Measurements from ENCODE around the gene ARFGAP1. TPM values are rescaled to one million over a fixed set of nuclear protein-coding genes. Genes with fewer than 3 reads are reported as not detected.

Gene ARFGAP1
- polyA plus RNA-seq, 2 of the 4 experiments (the other 2 are of a cell fraction), result 41.0 to 106 TPM

GRCh38 chr20:63228806-63229205 lies 43.8 kb upstream of the ARFGAP1 start:
- Histone ChIP-seq H3K4me3 (no peak overlapping the region), H3K27ac (peak overlapping the region; percentile 96 to 99), H3K9me3 (no peaks in the 10 kb centered on the region), H3K4me1 (peaks cover 90% of the 10 kb centered on the region), H3K4me2 (no peak overlapping the region)
- DNase-seq (ENCODE audit: low read depth in 1 of 2, low spot score in 1 of 2), result no peak
- no peak for TF ChIP-seq CHD4 (IDR thresholded peaks at IDR 0.05; ENCODE audit: borderline replicate concordance)
- no peak for TF ChIP-seq ELK1 (IDR thresholded peaks at IDR 0.05; ENCODE audit: low read depth, low read length)
- no peak for TF ChIP-seq POLR2AphosphoS2 (conservative IDR thresholded peaks at IDR 0.05; ENCODE audit: low read length)
- TF ChIP-seq RNF2 (IDR thresholded peaks at IDR 0.05; ENCODE audit: borderline replicate concordance, low read depth), result no peak
- TF ChIP-seq EHF (CRISPR knock-in tag; IDR thresholded peaks at IDR 0.05), result no peak
- ChIA-PET CTCF (interaction anchor here (0.9 to 8.9 kb wide), 4 partner anchors 11 to 54 kb away, joined by 3 to 401 read pairs (median 37); partner anchors contain the start of genes ARFGAP1, COL20A1 and YTHDF1), POLR2A (no interaction called here)
- 86% methylated on average over 13 of the region's 13 CpGs for WGBS (ENCODE audit: missing lambda C conversion rate)
- FAIRE-seq, result no peak
- no peak for ATAC-seq

GRCh38 chr20:63230800-63231268 lies 41.8 kb upstream of the ARFGAP1 start:
- FAIRE-seq, result no peak
- CTCF ChIA-PET, result interaction anchor here (0.7 to 8.9 kb wide), 7 partner anchors 7 to 60 kb away, joined by 3 to 178 read pairs (median 5); partner anchors contain the start of gene YTHDF1

More at GRCh38 chr20:63230800-63231268, 41.8 kb upstream of the ARFGAP1 start:
- TF ChIP-seq CTCF (IDR thresholded peaks at IDR 0.05), result no peak
- TF ChIP-seq CHD2 (IDR thresholded peaks at IDR 0.05; ENCODE audit: low read length, partially characterized antibody), result no peak
- TF ChIP-seq REST (IDR thresholded peaks at IDR 0.05), result no peak
- no peak for TF ChIP-seq BCL3 (IDR thresholded peaks at IDR 0.05)
- no peak for TF ChIP-seq RAD21 (conservative IDR thresholded peaks at IDR 0.05 in 1 of 2, IDR thresholded peaks at IDR 0.05 in 1 of 2)
- TF ChIP-seq KDM5A (IDR thresholded peaks at IDR 0.05), result no peak
- no peak for TF ChIP-seq E2F6 (IDR thresholded peaks at IDR 0.05; ENCODE audit: borderline replicate concordance, low read depth)
- TF ChIP-seq NPAS2 (CRISPR knock-in tag; IDR thresholded peaks at IDR 0.05; ENCODE audit: borderline replicate concordance), result no peak
- no peak for TF ChIP-seq HOXB5 (CRISPR knock-in tag; IDR thresholded peaks at IDR 0.05)
- TF ChIP-seq RARB (CRISPR knock-in tag; IDR thresholded peaks at IDR 0.05), result no peak
- no peak for TF ChIP-seq EHF (CRISPR knock-in tag; IDR thresholded peaks at IDR 0.05)
- no peak for TF ChIP-seq MAFK (IDR thresholded peaks at IDR 0.05; ENCODE audit: partially characterized antibody)
- no peak for TF ChIP-seq TFCP2L1 (CRISPR knock-in tag; IDR thresholded peaks at IDR 0.05)
- TF ChIP-seq ZFP36 (IDR thresholded peaks at IDR 0.05; ENCODE audit: borderline replicate concordance, partially characterized antibody), result no peak
- no peak for TF ChIP-seq CEBPB (IDR thresholded peaks at IDR 0.05)
- Histone ChIP-seq H3K4me2 (peak overlapping the region; percentile 73), H3K9me3 (no peaks in the 10 kb centered on the region), H3K4me3 (no peak overlapping the region), H3K4me1 (peaks cover 90% of the 10 kb centered on the region), H3K27ac (peak overlapping the region; percentile 96 to 99)
- ATAC-seq (no peak), DNase-seq (ENCODE audit: low read depth in 1 of 2, low spot score in 1 of 2) (peak in 1 of 2 experiments; percentile 56)
- POLR2A ChIA-PET, result no interaction called here
- 82% methylated on average over 16 of the region's 17 CpGs for WGBS (ENCODE audit: missing lambda C conversion rate)
